NT2/D1 (cell line): ENCODE results near the gene HS6ST3.

Source experiments
- SUZ12 ChIP-seq: IDR thresholded peaks from 2 replicates; pipeline ENCODE4 v1.6.1; 2011; ENCODE audit not compliant: insufficient read length, insufficient read depth; ENCODE audit errors: extremely low read depth
- YY1 ChIP-seq: IDR thresholded peaks from 2 replicates; pipeline ENCODE4 v1.6.1; 2011; ENCODE audit not compliant: insufficient read length, insufficient read depth
- ZNF274 ChIP-seq: IDR thresholded peaks from 2 replicates; pipeline ENCODE4 v1.6.1; 2011; ENCODE audit warnings: mild to moderate bottlenecking, low read depth, low read length

DNA sequence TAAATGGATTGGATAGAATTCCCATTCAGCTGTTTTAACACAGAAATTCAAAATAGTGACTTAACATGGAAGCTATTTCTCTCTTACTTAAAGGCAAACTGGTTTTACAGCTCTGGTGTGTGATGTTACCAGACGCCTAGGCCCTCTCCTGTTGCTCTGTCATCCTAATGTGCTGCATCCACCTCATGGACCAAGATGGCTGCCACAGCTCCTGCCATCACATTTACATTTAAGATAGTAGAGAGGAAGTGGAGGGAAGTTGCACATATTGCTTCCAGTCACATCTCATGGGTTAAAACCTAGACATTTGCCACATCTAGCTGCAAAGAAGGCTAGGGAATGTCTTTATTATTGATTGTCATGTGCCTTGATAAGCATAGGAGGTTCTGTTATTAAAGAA lies 746.8 kb downstream of the HS6ST3 start:
- TF ChIP-seq YY1 (no peak), ZNF274 (no peak), SUZ12 (no peak)
